Measurements from ENCODE around the gene SLC13A5. TPM values are rescaled to one million over a fixed set of nuclear protein-coding genes. Genes with fewer than 3 reads are reported as not detected.

Gene SLC13A5
- total RNA-seq, 1 experiment from 2014 or later = 0.07 TPM

GRCh38 chr17:6702567-6703215 is 10.5 kb downstream of the SLC13A5 start:
- BruUV-seq (replicated peaks) = no TSS peak
- H3K27me3 ChIP-seq (ENCODE audit: insufficient read depth, low read length) = no peaks in the 10 kb centered on the region
- ChIA-PET RAD21 (ENCODE audit: low non-redundant PET in 1 of 2, low total read pairs in 2 of 2, uncharacterized antibody in 2 of 2, unreplicated experiment in 2 of 2) (no interaction called here), POLR2A (no interaction called here), CTCF (no interaction called here)
- no peak overlapping the region for H3K9ac ChIP-seq (ENCODE audit: low read length)
- no peaks in the 10 kb centered on the region for H4K20me1 ChIP-seq (ENCODE audit: insufficient read depth)
- ATAC-seq (no peak), DNase-seq (ENCODE audit: low read depth, low spot score) (no peak)
- no peaks in the 10 kb centered on the region for H3K79me2 ChIP-seq (ENCODE audit: insufficient read depth, low read length)
- no peak for TF ChIP-seq FOSL1 (IDR thresholded peaks at IDR 0.05; ENCODE audit: low read depth)
- H3K4me3 ChIP-seq (replicated peaks in 1 of 2; ENCODE audit: low read depth in 1 of 2, low read length in 2 of 2) = no peak overlapping the region
- H3K9me3 ChIP-seq (ENCODE audit: control insufficient read depth in 1 of 2, insufficient read depth in 1 of 2, low read depth in 1 of 2, low read length in 2 of 2) = no peaks in the 10 kb centered on the region
- no peak overlapping the region for H3K4me2 ChIP-seq (ENCODE audit: low read length)
- no peaks in the 10 kb centered on the region for H3K36me3 ChIP-seq (ENCODE audit: control insufficient read depth in 1 of 2, insufficient read depth in 2 of 2, low read length in 2 of 2)
- H2AFZ ChIP-seq (ENCODE audit: low read depth, low read length, poor library complexity, severe bottlenecking) = no peak overlapping the region
- H3K27ac ChIP-seq (ENCODE audit: low read depth, low read length) = no peak overlapping the region
- H3K4me1 ChIP-seq (ENCODE audit: control insufficient read depth in 1 of 2, insufficient read depth in 2 of 2, low read length in 2 of 2) = no peaks in the 10 kb centered on the region
- no peaks in the 10 kb centered on the region for H3K9me2 ChIP-seq (ENCODE audit: insufficient read depth)
- intact Hi-C loops (cut with micrococcal nuclease) = no loop called here

- H3K27me3 ChIP-seq (ENCODE audit: insufficient read depth, low read length) = no peaks in the 10 kb centered on the region
- H3K4me3 ChIP-seq (replicated peaks in 1 of 2; ENCODE audit: low read depth in 1 of 2, low read length in 2 of 2) = no peak overlapping the region
- peak; percentile 100 for ATAC-seq
- ChIA-PET POLR2A (no interaction called here), CTCF (interaction anchor here (0.6 to 2.8 kb wide), 12 partner anchors 8 to 303 kb away, joined by 3 to 13 read pairs (median 6); partner anchors contain the start of gene SLC13A5), RAD21 (ENCODE audit: low non-redundant PET in 1 of 2, low total read pairs in 2 of 2, uncharacterized antibody in 2 of 2, unreplicated experiment in 2 of 2) (interaction anchor here (0.8 kb wide), 2 partner anchors 35 to 303 kb away, joined by 3 to 4 read pairs; no protein-coding TSS in a partner anchor)
- no peak overlapping the region for H3K4me2 ChIP-seq (ENCODE audit: low read length)
- H3K9me2 ChIP-seq (ENCODE audit: insufficient read depth) = no peaks in the 10 kb centered on the region
- peak overlapping the region; percentile 80 for H2AFZ ChIP-seq (ENCODE audit: low read depth, low read length, poor library complexity, severe bottlenecking)
- no peak overlapping the region for H3K9ac ChIP-seq (ENCODE audit: low read length)
- no peaks in the 10 kb centered on the region for H3K4me1 ChIP-seq (ENCODE audit: control insufficient read depth in 1 of 2, insufficient read depth in 2 of 2, low read length in 2 of 2)
- BruUV-seq (replicated peaks) = no TSS peak
- no peaks in the 10 kb centered on the region for H3K9me3 ChIP-seq (ENCODE audit: control insufficient read depth in 1 of 2, insufficient read depth in 1 of 2, low read depth in 1 of 2, low read length in 2 of 2)
- H3K36me3 ChIP-seq (ENCODE audit: control insufficient read depth in 1 of 2, insufficient read depth in 2 of 2, low read length in 2 of 2) = no peaks in the 10 kb centered on the region
- intact Hi-C loops (cut with micrococcal nuclease) = no loop called here
- H3K27ac ChIP-seq (ENCODE audit: low read depth, low read length) = no peak overlapping the region
- no peaks in the 10 kb centered on the region for H4K20me1 ChIP-seq (ENCODE audit: insufficient read depth)
- TF ChIP-seq ZFX (IDR thresholded peaks at IDR 0.05) (no peak), RAD21 (IDR thresholded peaks at IDR 0.05; ENCODE audit: low read depth) (peak; percentile 57), CTCF (IDR thresholded peaks at IDR 0.05 in 2 of 3, conservative IDR thresholded peaks at IDR 0.05 in 1 of 3; ENCODE audit: borderline replicate concordance in 1 of 3, insufficient read depth in 1 of 3, low read depth in 2 of 3, low read length in 2 of 3) (peak; percentile 43 to 81 (median 70); a peak in 5 of 6 replicates)
- no peaks in the 10 kb centered on the region for H3K79me2 ChIP-seq (ENCODE audit: insufficient read depth, low read length)
- DNase-seq (ENCODE audit: low read depth, low spot score) = peak; percentile 33
Measured at GRCh38 chr17:6701719-6702118, 11.4 kb downstream of the SLC13A5 start.
